ENCODE results near the gene OSBPL9.

GRCh38 chr1:51581238-51581637, 35.7 kb upstream of the OSBPL9 start:
- TF ChIP-seq POLR2AphosphoS5 (IDR thresholded peaks at IDR 0.05; ENCODE audit: insufficient read depth in 1 of 2, low read depth in 1 of 2) (no peak), CTCF (IDR thresholded peaks at IDR 0.05) (no peak)
